IPS DF 19.7 (cell line): ENCODE data around the gene MTCH1.

Source experiments
- DNase-seq: peaks from one replicate; pipeline ENCODE4 v3.0.0-alpha.2; 2013; ENCODE audit warnings: low read depth, low spot score

MTCH1 gene, protein sequence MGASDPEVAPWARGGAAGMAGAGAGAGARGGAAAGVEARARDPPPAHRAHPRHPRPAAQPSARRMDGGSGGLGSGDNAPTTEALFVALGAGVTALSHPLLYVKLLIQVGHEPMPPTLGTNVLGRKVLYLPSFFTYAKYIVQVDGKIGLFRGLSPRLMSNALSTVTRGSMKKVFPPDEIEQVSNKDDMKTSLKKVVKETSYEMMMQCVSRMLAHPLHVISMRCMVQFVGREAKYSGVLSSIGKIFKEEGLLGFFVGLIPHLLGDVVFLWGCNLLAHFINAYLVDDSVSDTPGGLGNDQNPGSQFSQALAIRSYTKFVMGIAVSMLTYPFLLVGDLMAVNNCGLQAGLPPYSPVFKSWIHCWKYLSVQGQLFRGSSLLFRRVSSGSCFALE

DNA sequence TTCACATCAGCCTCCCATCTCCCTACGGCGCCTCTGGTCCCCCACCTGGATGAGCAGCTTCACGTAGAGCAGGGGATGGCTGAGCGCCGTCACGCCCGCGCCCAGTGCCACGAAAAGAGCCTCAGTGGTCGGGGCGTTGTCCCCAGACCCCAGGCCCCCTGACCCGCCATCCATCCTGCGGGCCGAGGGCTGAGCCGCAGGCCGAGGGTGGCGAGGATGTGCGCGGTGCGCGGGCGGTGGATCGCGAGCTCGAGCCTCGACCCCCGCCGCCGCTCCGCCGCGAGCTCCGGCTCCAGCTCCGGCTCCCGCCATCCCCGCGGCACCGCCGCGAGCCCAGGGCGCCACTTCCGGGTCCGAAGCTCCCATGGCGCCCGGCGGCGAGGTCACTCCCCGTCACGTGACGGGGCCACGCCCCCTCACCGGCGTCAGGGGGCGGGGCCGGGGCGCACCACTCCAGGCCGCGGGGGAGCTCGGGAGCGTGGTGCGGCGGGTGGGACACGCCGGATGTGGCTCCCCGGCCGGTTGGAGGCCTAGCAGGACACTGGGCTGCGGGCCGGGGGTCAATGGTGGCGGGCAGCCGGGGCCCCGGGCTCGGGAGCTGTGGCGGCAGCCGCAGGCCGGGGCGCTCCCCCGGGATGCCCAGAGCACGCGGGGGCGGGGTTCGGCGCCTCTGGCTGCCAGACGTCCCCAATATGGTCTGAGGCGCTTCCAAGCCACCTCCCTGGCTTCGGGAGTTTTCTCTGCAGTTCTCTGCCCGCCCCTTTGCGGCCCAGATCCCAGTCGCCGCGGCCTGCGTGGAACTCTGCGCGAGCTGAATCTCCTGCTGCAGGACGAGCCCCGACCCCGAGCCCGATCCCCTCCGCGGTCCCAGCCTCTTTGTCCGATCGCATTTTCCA is at the start of gene MTCH1:
TSS of gene MTCH1 (minus strand) at position 389 of the 896 bp plus-strand sequence. CDS start at position 366, 23 bp downstream.
- no peak for DNase-seq

DNA sequence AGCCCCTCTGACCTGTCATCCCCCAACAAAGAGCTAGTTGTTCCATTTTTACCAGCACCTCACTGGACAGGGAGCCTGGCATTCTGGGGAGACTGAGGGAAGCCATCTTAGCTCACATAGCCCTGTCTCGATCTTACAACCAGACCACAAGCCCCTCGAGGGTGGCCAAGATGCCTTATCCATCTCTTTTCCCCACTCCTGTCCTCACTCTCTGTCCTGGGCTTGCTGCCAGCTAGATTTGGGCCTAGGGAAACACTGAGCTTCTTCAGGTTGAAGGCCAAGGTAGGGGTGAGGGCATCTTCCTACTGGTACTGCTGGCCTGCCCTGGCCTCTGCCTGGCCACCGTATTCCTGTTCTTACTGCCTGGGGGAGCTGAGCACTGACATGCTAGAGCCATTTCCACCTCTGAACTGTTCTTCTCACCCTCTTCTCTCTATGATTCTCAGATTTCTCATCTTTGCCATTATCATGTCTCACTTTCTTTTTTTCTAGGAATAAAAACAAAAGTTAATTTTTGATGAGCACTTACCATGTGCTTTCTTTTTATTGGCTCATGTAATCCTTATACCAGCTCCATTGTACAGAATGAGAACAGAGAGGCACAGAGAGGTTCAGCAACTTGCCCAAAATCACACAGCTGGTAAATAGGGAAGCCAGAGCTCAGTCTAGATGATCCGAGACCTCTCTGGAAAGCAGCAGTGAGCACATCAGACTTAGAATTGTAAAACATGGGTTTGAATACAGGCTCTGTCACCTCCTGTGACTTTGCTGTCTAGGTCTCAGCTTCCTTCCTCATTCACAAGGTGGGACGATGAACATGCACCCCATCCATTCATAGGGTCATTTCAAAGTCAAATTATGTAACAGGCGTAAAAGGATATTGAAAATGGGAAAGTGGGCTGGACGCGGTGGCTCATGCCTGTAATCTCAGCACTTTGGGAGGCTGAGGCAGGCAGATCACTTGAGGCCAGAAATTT is 48.1 kb upstream of the MTCH1 start:
- DNase-seq = no peak

DNA sequence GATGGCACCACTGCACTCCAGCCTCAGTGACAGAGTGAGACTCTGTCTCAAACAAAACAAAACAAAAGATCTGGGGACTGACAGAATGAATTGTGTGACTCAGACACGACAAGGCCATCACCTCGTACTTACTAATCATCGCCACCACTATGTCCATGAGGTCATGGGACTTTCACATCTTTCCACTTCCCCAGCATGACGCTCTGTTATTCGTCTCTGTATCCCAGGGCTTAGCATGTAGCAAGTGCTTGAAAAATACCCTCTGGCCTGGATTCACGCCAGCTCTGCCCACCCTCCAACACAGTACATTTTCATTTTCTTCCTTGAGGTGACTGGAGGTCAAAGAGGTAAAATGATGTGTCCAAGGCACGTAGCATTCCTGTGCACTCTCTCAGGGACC is 47.3 kb upstream of the MTCH1 start:
- no peak for DNase-seq

DNA sequence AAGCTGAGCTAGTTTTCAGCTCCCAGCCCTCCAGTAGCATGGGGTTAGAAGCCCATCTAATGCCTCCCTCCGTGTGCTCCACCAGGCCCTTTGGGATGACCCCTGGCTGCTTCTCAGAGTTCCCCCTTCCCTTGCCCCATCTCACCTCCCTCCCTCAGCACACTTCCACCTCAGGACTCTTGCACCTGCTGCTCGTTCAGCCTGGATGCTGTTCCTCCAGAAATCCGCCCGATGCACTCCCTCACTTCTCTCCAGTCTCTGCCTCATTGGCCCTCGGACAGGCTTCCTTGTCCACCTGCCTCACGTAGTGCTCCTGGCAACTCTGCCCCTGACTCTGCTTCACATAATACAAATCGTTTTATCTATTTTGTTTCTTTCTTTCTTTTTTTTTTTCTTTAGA is 46.2 kb upstream of the MTCH1 start:
- DNase-seq = no peak

DNA sequence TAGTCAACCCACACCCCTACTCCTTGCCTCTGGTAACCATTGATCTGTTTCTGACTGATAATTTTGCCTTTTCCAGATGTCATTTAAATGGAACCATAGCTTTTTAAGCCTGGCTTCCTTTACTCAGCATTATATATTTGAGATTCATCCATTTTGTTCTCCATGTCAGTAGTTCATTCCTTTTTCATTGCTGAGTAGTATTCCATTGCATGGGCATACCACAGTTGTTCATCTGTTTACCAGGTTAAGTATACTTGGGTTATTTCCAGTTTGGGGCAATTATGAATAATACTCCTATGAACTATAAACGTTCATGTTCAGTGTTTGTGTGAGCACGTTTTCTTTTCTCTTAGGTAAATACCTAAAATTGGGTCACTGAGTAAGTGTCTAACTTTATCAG is 44.6 kb upstream of the MTCH1 start:
- no peak for DNase-seq

DNA sequence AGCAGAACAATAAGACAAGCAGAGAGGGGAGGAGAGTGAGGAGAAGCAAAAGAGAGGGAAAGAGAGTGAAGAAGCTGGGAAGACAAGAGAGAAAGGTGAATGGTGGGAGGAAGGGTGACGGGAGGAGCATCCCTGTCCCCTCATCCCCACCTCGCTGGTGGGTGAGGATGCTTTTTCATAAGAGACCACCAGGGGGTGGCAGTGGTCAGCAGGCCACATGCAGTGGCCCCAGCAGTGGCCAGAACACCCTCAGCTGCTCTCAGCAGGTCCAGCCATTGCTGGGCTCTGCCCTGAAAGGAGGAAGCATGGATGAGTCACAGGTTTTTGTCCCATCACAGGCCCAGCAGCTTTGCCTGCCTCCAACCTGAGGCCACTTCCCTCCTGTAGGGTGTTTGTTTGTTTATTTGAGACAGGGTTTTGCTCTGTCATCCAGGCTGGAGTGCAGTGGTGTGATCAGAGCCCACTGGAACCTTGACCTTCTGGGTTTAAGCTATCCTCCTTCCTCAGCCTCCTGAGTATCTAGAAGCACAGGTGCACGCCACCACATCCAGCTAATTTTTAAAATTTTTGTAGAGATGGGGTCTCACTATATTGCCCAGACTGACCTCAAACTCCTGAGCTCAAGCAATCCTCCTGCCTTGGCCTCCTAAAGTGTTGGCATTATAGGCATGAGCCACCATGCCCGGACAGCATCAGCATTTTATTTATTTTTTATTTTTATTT is 43.4 kb upstream of the MTCH1 start:
- no peak for DNase-seq

DNA sequence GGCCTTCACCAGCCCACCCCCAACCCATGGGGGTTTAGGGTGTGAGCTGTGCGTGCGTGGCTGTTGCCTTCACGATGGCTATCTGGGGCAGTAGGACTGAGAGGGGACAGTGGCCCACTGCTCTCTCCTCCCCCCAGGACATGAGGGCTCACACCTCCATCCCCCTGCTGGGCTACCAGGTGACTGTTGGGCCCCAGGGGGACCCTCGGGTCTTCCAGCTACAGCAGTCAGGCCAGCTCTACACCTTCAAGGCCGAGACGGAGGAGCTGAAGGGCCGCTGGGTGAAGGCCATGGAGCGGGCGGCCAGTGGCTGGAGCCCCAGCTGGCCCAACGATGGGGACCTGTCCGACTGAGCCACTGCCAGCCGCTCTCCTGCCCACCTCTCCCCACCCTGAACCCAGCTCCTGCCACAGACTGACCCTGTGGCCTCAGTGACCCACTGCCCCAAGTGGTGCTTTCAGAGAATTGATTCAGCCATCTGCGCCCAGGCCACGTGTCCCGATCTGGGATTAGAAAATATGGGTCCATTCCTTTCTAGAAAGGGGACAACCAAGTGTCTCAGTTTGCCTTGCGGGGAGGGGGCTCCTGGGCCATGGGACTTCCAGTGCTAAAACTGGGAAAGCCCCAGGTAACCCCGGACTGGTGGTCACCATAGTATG is 41.9 kb upstream of the MTCH1 start:
- no peak for DNase-seq

DNA sequence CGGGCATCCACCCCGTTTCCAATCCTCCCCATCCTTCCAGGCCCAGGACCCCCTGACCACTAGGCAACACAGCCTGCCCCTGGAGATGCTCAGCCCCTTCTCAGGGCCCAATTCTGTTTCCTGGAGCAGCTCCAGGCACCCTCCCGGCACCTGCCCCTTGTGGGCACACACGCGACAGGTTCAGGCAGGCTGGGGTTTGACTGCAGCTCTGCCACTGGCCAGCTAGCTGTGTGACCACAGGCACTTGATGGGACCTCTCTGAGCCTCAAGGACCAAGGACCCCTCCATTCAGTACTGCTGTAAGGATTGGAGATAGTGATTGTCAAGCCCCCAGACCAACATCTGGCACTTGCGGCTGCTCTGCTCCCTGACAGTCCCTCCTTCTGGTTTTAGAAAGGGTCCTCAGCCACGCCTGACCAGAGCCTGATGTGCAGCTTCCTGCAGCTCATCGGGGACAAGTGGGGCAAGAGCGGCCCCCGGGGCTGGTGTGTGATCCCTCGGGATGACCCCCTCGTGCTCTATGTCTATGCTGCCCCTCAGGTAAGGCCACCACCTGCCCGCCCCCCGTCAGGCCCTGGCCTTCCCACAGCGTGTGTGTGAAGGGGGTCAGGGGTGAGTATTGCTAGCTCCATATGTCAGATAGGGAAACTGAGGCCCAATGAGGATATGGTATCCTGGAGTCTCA is 41.2 kb upstream of the MTCH1 start:
- DNase-seq = no peak

DNA sequence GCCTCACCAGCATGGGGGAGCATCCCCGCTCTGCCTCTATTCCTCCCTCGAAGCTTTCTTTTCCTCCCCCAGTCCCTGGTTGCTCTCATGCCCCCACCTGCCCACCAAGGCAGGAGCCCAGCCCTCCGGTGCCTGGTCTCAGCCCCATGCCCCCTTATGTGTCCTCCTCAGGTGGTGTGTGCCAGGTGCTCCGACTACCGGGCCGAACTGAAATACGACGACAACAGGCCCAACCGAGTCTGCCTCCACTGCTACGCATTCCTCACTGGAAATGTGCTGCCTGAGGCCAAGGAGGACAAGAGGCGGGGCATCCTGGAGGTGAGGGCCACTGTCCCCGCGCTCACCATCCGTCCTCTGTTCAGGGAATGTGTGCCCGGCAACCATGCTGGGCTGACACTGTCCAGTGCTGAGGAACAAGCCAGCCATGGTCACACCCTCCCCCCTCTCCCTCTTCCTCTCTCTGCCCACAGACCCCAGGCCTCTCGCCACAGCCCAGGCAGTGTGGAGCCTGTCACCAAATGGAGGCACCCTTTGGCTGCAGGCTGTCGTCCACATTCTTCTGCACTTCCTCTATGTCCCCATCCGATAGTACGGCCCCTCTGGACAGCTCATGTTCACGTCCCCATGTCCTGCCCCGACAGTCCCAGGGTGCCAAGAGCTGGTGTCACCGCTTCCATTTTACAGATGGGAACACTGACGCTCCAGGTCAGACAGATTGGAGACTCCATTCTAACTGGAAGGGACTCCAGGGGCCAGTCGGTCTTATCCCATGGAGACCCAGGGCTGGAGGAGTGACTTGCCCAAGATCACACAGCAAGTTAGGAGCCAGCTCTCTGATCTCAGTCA is 39.8 kb upstream of the MTCH1 start:
- DNase-seq = no peak

DNA sequence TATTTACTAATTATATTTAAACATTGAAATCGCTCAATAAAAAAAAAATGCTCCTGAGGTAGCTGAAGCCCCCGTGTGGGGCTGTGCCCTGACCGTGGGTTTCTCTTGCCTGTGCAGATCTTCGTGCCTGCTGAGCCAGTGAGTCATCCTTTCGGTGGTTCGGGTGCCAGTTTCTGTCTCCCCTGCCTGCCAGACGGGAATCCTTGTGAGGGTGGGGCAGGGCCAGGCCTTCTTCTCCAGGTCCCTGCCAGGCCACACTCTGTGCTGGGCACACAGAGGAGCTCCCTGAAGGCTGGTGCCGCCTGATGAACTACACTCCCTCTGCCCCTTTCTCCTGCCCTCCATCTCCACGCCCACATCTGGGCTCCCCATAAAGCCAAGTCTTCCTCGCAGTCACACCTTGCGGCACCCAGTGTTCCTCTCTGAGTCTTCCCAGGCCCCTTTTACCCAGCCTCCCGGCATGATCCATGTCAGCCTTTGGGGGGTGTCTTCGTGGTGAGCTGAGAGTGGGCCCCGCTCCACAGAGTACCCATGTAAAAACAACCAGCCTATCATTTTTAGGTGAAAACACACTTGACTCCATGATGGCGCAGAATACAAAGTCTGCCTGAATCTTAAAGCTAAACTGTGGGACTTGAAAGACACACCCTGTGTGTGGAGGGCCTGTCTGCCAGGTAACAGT is 38.8 kb upstream of the MTCH1 start:
- no peak for DNase-seq

DNA sequence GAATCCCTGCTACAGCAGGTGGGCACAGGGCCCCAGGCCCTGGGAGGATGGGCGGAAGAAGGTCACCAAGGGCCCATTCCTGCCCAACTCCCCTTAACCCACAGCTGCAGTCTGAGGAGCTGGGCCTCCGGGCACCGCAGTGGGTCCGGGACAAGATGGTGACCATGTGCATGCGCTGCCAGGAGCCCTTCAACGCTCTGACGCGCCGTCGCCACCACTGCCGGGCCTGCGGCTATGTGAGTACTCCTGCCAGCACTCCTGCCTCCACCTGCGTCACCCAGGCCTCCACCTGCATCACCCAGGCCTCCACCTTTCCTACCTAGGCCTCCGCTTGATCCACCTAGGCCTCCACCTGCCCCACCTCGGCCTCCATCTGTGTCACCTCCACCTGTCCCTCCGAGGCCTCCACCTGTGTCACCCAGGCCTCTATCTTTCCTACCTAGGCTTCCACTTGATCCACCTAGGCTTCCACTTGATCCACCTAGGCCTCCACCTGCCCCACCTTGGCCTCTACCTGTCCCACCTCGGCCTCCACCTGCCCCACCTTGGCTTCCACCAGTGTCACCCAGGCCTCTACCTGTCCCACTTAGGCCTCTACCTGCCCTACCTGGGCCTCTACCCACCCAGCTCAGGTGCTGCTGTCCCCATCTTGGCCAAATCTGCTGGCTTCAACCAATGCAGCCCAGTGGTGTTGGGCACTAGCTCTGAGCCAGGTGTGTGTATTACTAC is 36.3 kb upstream of the MTCH1 start:
- DNase-seq = no peak

DNA sequence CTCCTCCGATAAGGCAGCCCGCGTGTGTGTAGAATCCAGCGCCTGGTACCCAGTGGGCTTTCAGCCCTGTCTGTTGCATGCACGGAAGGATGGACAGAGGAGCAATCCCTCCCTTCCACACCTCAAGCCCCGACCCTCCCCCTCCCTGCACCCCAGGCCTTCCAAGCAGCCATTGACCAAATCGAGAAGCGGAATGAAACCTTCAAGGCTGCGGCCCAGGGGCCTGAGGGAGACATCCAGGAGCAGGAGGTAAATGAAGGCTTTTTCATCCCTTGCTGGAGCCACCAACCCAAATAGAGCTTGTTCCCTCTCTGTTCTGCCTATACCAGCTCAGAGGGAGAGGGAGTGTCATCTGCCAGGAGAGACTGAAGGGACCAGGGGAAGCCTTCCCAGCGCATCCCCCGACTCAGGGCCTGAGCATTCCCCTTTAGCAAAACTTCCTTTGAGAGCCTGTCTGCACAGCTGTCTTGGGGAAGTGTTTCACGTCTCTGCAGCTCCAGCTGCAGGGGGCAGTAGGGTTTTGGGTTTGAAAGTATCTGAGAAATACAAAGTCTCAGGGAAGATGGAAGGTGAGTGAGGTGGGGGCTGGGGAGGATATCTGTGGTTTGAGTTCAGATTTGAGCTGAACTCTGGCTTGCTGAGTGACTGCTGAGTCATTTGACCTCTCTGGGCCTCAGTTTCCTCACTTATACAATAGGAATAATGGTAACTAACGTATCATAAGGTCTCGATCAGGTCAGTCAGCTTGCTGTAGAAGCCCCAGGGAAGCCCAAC is 35.5 kb upstream of the MTCH1 start:
- no peak for DNase-seq

DNA sequence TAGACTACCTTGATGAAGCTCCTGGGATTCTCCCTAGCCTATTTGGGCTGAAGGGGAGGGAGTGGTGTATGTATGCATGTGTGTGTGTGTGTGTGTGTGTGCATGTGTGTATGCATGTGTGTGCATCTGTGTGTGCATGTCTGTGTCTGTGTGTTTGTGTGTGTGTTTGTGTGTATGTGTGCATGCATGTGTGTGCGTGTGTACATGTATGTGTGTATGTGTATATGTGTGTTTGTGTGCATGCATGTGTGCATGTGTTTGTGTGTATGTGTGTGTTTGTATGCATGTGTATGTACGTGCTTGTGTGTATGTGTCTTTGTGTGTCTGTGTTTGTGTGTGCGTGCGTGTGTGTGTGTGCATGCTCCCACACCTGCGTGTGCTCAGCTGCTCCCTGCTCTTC is 34.8 kb upstream of the MTCH1 start:
- no peak for DNase-seq

DNA sequence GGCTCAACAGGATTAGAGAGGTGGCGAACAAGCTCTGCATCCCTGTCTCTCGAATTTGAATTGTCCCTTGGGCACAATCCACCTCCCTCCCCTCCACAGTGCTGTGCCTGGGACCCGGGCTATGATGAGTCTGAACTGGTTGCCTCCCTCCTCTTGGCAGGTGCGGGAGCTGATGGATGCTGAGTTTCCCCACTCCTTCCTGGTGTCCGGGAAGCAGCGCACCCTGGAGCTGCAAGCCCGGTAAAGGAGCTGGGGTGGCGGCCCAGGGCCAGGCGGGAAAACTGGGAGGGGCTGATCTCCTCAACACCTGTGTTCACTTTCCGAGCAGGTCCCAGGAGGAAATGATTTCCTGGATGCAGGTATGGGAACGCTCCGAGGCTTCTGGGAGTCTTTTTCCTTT is 34.4 kb upstream of the MTCH1 start:
- no peak for DNase-seq

DNA sequence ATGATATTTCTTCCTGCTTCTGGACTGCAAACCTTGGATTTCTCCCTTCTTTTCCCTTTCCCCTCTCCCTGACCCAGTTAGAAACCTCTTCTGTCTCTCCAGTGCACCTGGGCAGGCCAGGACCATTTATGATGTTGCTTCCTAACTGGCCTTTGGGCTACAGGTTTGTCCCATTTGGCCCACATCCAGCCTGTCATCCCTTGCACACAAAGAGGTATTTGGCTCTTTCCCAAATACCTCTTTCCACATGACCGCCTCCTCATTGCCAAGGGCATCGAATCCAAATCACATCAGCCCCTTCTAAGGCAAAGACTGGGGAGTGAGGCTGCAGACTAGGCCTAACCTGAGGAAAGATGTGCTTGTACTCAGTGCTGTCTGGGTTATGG is 33.1 kb upstream of the MTCH1 start:
- no peak for DNase-seq

DNA sequence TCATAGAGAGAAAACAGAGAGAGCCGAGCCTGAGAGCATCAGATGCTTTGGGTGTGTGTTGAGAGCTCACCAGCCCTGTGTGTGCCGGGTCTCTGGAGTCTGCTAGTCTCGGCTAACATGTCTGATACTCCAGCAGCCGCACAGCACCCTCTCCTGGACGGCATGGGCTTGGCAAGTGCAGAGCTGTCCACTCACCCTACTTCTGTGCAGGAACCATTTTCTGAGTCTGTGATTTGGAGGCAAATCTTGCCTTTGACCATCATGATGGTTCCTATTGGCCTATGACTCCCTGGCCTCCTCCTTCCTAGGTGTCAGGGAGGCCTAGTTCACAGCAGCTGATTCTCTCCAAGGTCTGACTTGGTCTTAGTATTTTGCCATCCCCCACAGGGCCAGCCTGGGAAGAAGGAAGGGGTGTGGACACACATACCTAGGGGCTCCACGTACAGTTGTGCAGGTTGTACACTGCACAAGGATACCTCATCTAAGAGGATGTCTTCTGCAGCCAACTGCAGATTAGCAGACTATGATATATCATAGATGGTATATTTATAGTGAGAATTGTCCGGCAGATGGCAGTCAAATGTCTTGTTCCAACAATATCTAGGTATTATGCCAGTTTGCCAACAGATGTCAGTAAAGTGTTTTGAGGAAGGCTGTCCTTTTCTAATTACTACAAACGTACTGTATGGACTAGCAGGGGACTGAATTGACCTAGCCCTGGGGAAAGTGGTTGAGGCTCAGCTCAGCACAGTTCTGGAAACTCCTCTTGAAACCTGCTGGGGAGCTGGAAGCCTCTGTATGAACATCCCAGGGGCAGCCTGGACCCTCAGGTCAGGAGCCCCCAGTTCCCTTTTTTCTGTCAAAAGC is 32.4 kb upstream of the MTCH1 start:
- no peak for DNase-seq
